Fibroblast of skin of right quadriceps (primary cell): Measurements from ENCODE around the gene EOGT.

Source experiments
- DNase-seq: peaks from one replicate; pipeline ENCODE4 v3.0.0-alpha.2; 2013

EOGT gene

DNA sequence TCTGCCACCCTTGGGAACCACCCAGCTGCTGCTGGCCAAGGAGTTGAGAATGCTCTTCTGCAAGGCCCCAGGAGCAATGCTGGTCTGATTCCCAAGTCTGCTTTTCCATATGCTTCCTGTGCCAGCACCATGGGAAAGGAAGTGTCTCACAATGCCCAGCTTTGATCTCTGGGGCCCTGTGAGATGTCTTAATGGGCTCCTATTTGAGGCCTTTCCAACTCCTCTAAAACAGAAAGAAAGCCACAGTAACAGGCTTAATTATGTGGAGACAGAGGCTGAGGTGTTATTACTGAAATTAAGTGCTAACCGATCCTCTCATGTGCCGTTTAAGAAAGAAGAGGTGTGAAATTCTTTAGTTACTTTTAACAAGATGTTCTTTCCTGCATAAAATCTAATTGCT is 4.5 kb downstream of the EOGT start:
- no peak for DNase-seq

DNA sequence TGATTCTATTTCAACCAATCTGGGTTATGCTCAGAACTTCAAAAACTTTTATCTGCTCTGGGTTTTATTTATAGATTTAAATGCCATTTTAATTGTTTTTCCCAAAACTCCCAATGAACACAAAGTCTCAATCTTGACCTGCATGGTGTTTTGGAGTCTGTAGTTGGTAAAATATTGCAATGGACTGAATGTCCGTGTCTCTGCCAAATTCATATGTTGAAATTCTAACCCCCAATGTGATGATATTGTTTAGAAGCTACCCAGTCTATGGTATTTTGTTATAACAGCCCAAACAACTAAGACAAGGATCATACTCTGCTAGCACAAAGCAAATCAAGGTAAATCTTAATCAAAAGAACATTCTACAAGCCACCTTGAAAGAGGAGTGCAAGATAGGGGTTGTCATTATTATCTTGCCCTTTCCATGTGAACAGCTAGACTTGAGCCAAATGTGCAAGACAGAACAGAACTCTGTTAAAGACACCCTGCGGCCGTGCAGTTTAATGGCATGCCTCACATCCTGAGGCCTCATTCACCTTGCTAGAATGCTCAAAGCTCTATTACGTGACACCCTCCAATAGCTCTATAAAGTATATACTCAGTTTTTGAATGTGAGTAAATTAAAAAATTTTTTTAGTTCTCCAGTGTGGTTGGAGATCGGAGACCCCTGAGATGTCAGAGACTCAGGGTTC is 7.5 kb downstream of the EOGT start:
- no peak for DNase-seq

GRCh38 chr3:69005071-69005790 is 8.3 kb downstream of the EOGT start:
- peak; percentile 44 for DNase-seq

DNA sequence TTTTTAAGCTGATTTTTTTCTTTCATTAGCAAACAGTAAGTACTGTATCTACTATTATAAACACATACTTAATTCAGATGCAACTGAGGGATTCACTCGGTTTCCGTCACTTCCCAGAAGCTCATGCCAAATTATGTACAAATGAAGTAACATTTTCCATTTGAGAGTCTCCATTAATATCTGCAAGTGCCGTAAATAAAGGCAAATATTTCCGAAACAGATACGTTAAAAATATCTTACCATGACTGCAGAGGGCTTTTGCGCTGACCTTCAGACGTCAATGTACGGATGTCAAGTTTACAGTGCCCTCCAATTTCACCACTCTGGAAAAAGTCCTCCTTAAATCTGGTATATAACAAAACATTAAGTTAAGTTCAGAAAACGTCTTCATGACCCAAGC is 9.3 kb downstream of the EOGT start:
- DNase-seq = no peak

DNA sequence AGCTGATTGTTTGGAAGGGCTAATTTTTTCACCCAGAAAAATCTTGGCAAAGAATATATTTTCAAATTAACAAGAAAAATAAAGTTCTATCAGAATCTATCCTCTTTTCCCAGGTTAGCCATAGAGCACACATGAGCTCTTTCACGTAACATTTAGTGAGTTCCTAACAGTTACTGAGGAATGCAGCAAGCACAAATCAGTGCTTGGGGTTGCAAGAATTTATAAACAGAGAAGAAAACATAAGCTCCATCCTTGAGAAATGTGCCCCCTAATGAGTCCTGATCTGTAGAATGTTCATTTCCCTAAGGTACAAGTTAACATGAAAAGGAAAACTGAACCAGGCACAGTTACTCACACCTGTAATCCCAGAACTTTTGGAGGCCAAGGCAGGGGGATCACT is 13.9 kb downstream of the EOGT start:
- peak; percentile 11 for DNase-seq

DNA sequence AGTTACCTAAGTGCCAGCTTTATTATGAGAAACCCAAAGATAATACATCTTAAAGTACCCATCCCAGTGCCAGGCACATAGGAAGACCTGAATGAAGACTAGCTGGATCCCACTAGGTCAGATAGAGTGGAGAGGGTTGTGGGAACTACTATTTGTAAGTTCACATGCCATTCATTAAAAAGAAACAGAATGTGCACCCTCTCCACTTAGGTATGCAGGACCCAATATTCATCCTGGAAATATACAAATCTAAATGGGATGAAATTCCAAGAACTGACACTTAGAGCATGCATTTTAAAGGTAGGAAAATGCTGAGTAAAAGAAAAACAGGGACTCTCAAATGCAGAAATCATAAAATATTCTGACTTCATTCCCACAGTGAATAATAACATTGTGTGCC is 14.3 kb downstream of the EOGT start:
- no peak for DNase-seq

DNA sequence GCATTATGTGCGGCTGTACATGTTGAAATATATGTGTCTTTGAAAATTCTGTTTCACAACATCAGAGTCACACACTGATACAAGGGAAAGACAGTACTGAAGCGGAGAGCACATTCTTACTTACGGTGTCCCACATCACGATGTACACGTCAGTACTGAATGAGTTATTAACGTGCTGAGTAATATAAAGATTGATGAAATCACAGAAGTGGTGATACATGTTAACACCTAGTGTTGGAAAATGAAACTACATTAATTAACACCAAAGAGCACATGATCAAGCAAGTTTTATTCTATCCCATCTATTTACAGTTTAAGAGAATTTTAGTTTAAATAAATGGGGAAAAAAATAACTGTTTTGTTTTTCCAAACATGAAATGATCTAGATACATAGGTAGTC is 15.6 kb downstream of the EOGT start:
- DNase-seq = no peak

DNA sequence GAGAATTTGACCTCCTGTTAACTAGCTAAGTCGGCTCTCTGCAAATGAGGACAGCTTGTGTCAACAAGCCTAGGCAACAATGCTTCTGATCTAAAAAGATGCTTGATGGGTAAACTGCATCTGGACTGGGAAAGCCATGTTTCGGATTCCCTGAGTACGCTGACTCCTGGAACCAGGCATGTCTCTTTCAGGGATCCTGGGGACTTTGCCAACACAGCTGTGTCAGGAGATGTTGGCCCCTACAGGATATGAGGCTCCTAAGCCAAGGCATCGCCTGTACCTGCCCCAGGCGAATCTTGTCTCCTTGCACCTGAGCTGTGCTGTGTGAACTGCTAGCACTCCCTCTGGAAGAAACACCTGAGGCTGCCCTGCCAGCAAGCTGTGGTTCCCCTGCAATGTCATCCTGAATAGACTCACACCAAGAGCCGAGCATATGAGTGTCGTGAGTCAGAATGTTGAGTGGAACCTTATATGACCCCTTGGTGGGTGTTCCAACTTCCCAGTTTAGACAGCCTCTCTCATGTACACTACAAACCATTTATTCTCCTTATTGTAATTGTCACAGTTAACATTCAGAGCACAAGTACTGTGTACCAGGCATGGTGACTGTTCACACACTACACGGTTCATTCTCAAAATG is 17.0 kb downstream of the EOGT start:
- no peak for DNase-seq

DNA sequence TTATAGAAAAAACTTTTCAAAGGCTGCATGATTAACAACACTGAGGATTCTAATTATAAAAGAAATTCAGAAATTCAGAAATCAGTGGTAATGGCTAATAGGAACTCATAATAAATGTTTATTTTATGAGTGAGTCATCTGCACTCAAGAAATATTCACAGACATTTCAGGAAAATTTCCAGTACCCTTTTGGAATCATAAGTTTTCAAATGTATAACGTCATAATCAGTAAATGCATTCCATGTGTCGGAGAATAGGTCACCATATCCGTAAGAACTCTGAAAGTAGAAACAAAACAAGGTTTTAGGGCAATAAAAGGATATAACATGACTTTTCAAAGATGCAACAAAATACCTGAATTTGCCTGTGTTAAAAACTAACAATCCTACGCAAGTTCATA is 24.7 kb downstream of the EOGT start:
- peak; percentile 71 for DNase-seq

DNA sequence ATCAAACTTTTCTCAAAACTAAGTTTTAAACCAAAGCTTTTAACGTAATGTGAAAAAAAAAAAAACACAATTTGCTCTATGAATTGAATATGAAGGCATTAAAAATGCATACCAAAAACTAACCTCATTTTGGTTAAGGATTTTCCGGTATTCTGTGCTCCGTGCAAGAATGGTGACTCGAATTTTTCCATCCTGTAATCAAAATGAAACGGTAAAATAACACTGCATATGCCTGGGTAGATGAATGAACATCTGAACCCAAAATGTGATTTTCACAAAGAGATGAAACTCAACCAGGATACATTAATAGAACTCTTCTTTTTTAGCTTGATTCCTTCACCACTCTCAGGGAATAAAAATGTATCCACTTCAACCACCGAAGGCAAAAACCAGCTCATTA is 26.2 kb downstream of the EOGT start:
- no peak for DNase-seq

- no peak for DNase-seq
Observed at GRCh38 chr3:68986496-68987208, 26.8 kb downstream of the EOGT start.

GRCh38 chr3:68985146-68985790 is 28.2 kb downstream of the EOGT start:
- DNase-seq = peak; percentile 19

GRCh38 chr3:68984011-68984530 is 29.4 kb downstream of the EOGT start:
- DNase-seq = no peak

GRCh38 chr3:68977486-68978167 is 35.9 kb downstream of the EOGT start:
- DNase-seq = no peak

- no peak for DNase-seq
Observed at GRCh38 chr3:68974711-68975110, 38.8 kb downstream of the EOGT start.

GRCh38 chr3:68973639-68974038 is 39.8 kb downstream of the EOGT start:
- DNase-seq = no peak

DNA sequence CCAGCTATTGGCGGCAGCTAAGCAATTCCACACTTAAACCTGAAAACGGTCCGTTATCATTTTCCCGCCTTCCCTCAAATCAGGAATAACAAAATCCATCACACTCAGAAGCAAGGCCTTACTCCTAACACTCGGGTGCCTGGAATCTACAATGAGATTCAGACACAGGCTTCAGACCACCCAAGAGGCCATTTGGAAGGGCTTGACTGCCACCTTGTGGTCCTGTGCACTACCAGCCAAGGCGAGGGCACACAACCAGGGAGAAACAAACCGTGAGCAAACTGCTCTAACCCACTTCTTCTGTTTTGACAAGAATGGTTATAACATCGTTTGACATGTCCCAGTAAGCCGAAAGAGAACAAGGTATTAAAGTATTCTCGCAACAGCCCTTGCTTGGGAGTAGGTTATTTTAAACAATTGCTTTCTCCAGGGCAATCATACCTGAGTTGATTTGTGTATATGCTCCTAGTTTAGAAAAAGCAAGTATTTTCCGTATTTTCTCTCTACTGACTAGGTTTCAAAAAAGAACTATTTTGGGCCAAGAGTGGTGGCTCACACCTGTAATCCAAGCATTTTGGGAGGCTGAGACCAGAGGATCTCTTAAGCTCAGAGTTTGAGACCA is 41.0 kb downstream of the EOGT start:
- peak; percentile 58 for DNase-seq

GRCh38 chr3:68964694-68965093 is 48.8 kb downstream of the EOGT start:
- DNase-seq = no peak

DNA sequence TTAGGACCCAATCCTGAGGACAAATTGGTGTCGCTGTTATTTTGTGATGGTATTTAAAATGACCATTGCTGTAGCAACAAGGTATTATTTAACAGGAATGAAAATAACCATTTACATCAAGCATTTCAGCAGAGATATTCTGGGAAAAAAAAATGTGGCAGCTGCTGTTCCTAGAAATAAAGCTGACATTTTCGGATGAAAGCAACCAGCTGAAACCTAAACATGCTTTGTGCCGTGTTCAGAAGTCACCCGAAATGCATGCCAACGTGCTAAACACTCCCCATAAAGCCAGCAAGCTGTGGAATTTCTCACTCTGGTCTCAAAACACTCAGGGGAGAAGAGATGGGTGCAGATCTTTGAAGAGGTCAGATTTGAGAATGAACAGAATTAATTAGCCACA is 49.6 kb downstream of the EOGT start:
- DNase-seq = no peak

- no peak for DNase-seq
Observed at GRCh38 chr3:68963376-68963775, 50.1 kb downstream of the EOGT start.

DNA sequence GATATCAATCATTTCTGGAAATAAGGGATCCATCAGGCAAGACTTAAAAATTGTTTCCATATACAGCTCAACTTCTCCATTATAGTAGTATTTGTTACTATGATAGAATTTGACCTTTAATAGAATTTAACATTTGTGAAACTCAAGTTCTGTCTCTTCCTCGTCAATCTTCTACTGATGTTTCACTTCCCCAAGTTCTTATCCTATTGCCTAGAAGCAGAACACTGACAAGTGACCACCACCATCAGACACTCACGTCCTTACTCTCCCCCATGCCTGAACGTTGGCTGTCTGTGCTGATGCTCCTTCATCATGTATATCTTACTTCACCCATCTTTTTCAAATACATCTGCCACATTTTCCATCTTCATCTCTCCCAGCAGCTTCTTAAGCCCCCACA is 54.6 kb downstream of the EOGT start:
- DNase-seq = no peak

GRCh38 chr3:68957895-68958294 is 55.6 kb downstream of the EOGT start:
- DNase-seq = no peak
